Neural cell (in vitro differentiated cells): ENCODE results near the gene MON2. TPM values are rescaled to one million over a fixed set of nuclear protein-coding genes. Genes with fewer than 3 reads are reported as not detected.

Source experiments
- H2AFZ ChIP-seq: fragments of 200-600, 300-800 bp; sonication (generic), shearing (Covaris generic); 2 replicates; pipeline ENCODE4 v1.6.0; 2014; ENCODE audit warnings: low read depth, mild to moderate bottlenecking, antibody characterized with exemption, low read length, moderate library complexity
- H3F3A ChIP-seq: fragments of 200-600 bp; shearing (Covaris generic); 2 replicates; pipeline ENCODE4 v1.6.1; 2016; ENCODE audit warnings: mild to moderate bottlenecking, moderate library complexity, mixed read lengths, antibody characterized with exemption, low read length; ENCODE audit not compliant: insufficient read depth, poor library complexity, severe bottlenecking
- H3K27ac ChIP-seq: fragments of 200-600, 300-800 bp; sonication (generic), shearing (Covaris generic); 2 replicates; pipeline ENCODE4 v1.5.1; 2014; ENCODE audit warnings: mild to moderate bottlenecking, low read length, moderate library complexity
- H3K27me3 ChIP-seq: fragments of 300-800, 200-600 bp; sonication (generic), shearing (Covaris generic); 2 replicates; pipeline ENCODE4 v1.6.0; 2014; ENCODE audit warnings: mild to moderate bottlenecking, low read depth, low read length, moderate library complexity; ENCODE audit not compliant: insufficient read depth
- H3K36me3 ChIP-seq: fragments of 300-800, 200-600 bp; sonication (generic), shearing (Covaris generic); 2 replicates; pipeline ENCODE4 v1.5.1; 2014; ENCODE audit warnings: mild to moderate bottlenecking, antibody characterized with exemption, low read length, moderate library complexity; ENCODE audit not compliant: insufficient read depth
- H3K4me2 ChIP-seq: fragments of 300-800, 200-600 bp; sonication (generic), shearing (Covaris generic); 2 replicates; pipeline ENCODE4 v1.6.0; 2014; ENCODE audit warnings: mild to moderate bottlenecking, low read length
- H3K4me3 ChIP-seq: fragments of 300-800, 200-600 bp; sonication (generic), shearing (Covaris generic); 2 replicates; pipeline ENCODE4 v1.5.1; 2014; ENCODE audit warnings: mild to moderate bottlenecking, low read length, moderate library complexity
- H3K79me2 ChIP-seq: fragments of 200-600 bp; shearing (Covaris generic); replicated peaks from 2 replicates; pipeline ENCODE4 v1.6.0; 2014; ENCODE audit warnings: mild to moderate bottlenecking, low read length, moderate library complexity; ENCODE audit not compliant: insufficient read depth
- H3K9ac ChIP-seq: fragments of 300-800, 200-600 bp; sonication (generic), shearing (Covaris generic); 2 replicates; pipeline ENCODE4 v1.6.1; 2016; ENCODE audit warnings: mild to moderate bottlenecking, low read length, mixed read lengths
- H3K9me2 ChIP-seq: fragments of 200-600 bp; shearing (Covaris generic); 2 replicates; pipeline ENCODE4 v1.6.1; 2016; ENCODE audit warnings: mild to moderate bottlenecking, low read length, mixed read lengths; ENCODE audit not compliant: insufficient read depth
- H3K9me3 ChIP-seq: fragments of 200-600, 300-800 bp; sonication (generic), shearing (Covaris generic); 2 replicates; pipeline ENCODE4 v1.6.1; 2016; ENCODE audit warnings: mild to moderate bottlenecking, mixed run types, low read length, moderate library complexity, mixed read lengths
- H4K20me1 ChIP-seq: fragments of 200-600 bp; shearing (Covaris generic); 2 replicates; pipeline ENCODE4 v1.6.1; 2016; ENCODE audit warnings: mild to moderate bottlenecking, mixed run types; ENCODE audit not compliant: insufficient read depth
- EP300 ChIP-seq: fragments of 450-650 bp; conservative IDR thresholded peaks from 2 replicates; pipeline ENCODE4 v1.6.1; 2014; ENCODE audit warnings: antibody characterized with exemption, mild to moderate bottlenecking, moderate library complexity; ENCODE audit not compliant: poor library complexity, severe bottlenecking
- EZH2 ChIP-seq: fragments of 200-600, 300-800 bp; shearing (Covaris generic), sonication (generic); IDR thresholded peaks from 2 replicates; pipeline ENCODE4 v1.6.1; 2014; ENCODE audit warnings: antibody characterized with exemption, low read length, borderline replicate concordance, mild to moderate bottlenecking; ENCODE audit not compliant: insufficient read depth, poor library complexity, severe bottlenecking
- MXI1 ChIP-seq: fragments of 450-650 bp; conservative IDR thresholded peaks from 2 replicates; pipeline ENCODE4 v1.6.1; 2014; ENCODE audit warnings: antibody characterized with exemption, mild to moderate bottlenecking; ENCODE audit not compliant: poor library complexity, severe bottlenecking
- POLR2AphosphoS5 ChIP-seq: IDR thresholded peaks from 2 replicates; pipeline ENCODE4 v1.6.1; 2012
- RAD21 ChIP-seq: fragments of 450-650 bp; conservative IDR thresholded peaks from 2 replicates; pipeline ENCODE4 v1.6.1; 2014; ENCODE audit warnings: antibody characterized with exemption, mild to moderate bottlenecking, moderate library complexity
- REST ChIP-seq: IDR thresholded peaks from 2 replicates; pipeline ENCODE4 v1.6.1; 2012; ENCODE audit warnings: borderline replicate concordance
- SMC3 ChIP-seq: fragments of 450-650 bp; conservative IDR thresholded peaks from 2 replicates; pipeline ENCODE4 v1.6.1; 2014; ENCODE audit warnings: antibody characterized with exemption, mild to moderate bottlenecking, moderate library complexity; ENCODE audit not compliant: poor library complexity
- TAF1 ChIP-seq: IDR thresholded peaks from 2 replicates; pipeline ENCODE4 v1.6.1; 2012; ENCODE audit warnings: low read depth
- polyA plus RNA-seq: library from polyadenylated mRNA; depleted of rRNA; stranded (reverse); fragments of >200 nt; gene quantifications from 2 replicates; pipeline ENCODE4 v1.2.3, GENCODE V29; 2014
- TF ChIP-seq, protein P1 (sequence below): fragments of 450-650 bp; IDR thresholded peaks from 2 replicates; pipeline ENCODE4 v1.5.1; 2014; ENCODE audit warnings: antibody characterized with exemption, mild to moderate bottlenecking, moderate library complexity; ENCODE audit not compliant: poor library complexity, severe bottlenecking

The MON2 gene
- polyA plus RNA-seq, 1 donor from 2014 or later, result 44.2 TPM

DNA sequence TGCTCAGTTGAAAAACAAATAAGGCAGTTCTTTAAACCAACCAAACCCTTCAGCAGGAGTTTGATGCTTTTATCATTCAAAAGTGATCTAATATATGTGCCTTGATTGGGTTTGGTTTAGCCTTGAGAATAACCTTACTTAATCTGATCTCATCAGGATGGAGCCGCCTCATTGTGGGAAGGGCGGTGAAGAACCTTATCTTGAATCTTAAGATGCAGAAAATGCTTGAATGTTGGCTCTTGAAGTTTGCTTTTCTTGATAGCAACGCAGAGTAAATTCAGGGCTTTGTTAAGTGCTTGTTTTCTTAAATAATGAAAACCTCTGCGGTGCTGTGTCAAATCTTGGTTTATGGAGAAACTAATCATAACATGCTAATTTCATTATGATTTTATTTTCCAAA, 138.2 kb downstream of the MON2 start:
- H3K9me3 ChIP-seq, result no peaks in the 10 kb centered on the region
- peak overlapping the region; percentile 80 for H3K4me3 ChIP-seq
- TF ChIP-seq POLR2AphosphoS5, result no peak
- no peak for TF ChIP-seq EP300
- TF ChIP-seq MXI1, result no peak
- TF ChIP-seq EZH2, result no peak
- TF ChIP-seq, protein P1, sequence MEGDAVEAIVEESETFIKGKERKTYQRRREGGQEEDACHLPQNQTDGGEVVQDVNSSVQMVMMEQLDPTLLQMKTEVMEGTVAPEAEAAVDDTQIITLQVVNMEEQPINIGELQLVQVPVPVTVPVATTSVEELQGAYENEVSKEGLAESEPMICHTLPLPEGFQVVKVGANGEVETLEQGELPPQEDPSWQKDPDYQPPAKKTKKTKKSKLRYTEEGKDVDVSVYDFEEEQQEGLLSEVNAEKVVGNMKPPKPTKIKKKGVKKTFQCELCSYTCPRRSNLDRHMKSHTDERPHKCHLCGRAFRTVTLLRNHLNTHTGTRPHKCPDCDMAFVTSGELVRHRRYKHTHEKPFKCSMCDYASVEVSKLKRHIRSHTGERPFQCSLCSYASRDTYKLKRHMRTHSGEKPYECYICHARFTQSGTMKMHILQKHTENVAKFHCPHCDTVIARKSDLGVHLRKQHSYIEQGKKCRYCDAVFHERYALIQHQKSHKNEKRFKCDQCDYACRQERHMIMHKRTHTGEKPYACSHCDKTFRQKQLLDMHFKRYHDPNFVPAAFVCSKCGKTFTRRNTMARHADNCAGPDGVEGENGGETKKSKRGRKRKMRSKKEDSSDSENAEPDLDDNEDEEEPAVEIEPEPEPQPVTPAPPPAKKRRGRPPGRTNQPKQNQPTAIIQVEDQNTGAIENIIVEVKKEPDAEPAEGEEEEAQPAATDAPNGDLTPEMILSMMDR, result no peak
- TF ChIP-seq RAD21, result no peak
- no peak for TF ChIP-seq TAF1
- TF ChIP-seq SMC3, result no peak
- TF ChIP-seq REST, result no peak
- no peaks in the 10 kb centered on the region for H3K9me2 ChIP-seq
- no peaks in the 10 kb centered on the region for H3K27me3 ChIP-seq
- peak overlapping the region; percentile 95 for H3K4me2 ChIP-seq
- peak overlapping the region; percentile 96 for H3K27ac ChIP-seq
- no peaks in the 10 kb centered on the region for H3F3A ChIP-seq
- no peak overlapping the region for H2AFZ ChIP-seq
- no peaks in the 10 kb centered on the region for H3K36me3 ChIP-seq
- H4K20me1 ChIP-seq, result no peaks in the 10 kb centered on the region
- peaks cover 59% of the 10 kb centered on the region for H3K79me2 ChIP-seq
- peak overlapping the region; percentile 95 for H3K9ac ChIP-seq

DNA sequence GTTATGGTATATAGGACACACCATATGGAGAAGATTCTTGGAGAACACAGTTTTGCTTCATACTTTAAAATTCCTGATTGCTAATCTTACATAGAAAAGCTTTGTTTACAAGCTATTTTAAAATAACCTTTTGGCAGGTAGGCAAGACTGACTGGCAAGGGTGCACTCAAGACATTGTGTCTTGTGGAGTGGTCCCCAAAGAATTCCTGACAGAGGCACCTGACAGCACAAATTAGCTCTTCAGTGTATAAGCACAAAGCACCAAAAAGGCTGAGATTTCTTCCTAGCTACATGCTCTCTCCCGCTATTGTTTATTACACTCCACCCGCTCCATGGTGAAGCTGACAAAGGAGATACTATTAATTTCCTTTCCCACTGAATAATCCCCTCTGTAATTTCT, 139.4 kb downstream of the MON2 start:
- Histone ChIP-seq H3K9me3 (no peaks in the 10 kb centered on the region), H3K9ac (peak overlapping the region; percentile 56), H3K27ac (peak overlapping the region; percentile 96), H3F3A (no peaks in the 10 kb centered on the region), H3K36me3 (no peaks in the 10 kb centered on the region), H3K27me3 (no peaks in the 10 kb centered on the region), H3K4me2 (peak overlapping the region; percentile 95), H3K4me3 (peak overlapping the region; percentile 80), H4K20me1 (no peaks in the 10 kb centered on the region), H2AFZ (no peak overlapping the region), H3K9me2 (no peaks in the 10 kb centered on the region), H3K79me2 (peaks cover 68% of the 10 kb centered on the region)
- TF ChIP-seq, protein P1, result no peak
- TF ChIP-seq EP300, result peak; percentile 87
- TF ChIP-seq POLR2AphosphoS5, result peak; percentile 64
- TF ChIP-seq REST, result peak; percentile 43
